Neural cell (in vitro differentiated cells): ENCODE data around the gene BTBD9. TPM values are rescaled to one million over a fixed set of nuclear protein-coding genes. Genes with fewer than 3 reads are reported as not detected.
A peak's percentile ranks its signal among the peaks of the same experiment; 100 is the strongest.

Experiments
- H2AFZ ChIP-seq: fragments of 200-600, 300-800 bp; sonication (generic), shearing (Covaris generic); 2 replicates; pipeline ENCODE4 v1.6.0; 2014; ENCODE audit warnings: low read depth, mild to moderate bottlenecking, antibody characterized with exemption, low read length, moderate library complexity
- H3F3A ChIP-seq: fragments of 200-600 bp; shearing (Covaris generic); 2 replicates; pipeline ENCODE4 v1.6.1; 2016; ENCODE audit warnings: mild to moderate bottlenecking, moderate library complexity, mixed read lengths, antibody characterized with exemption, low read length; ENCODE audit not compliant: insufficient read depth, poor library complexity, severe bottlenecking
- H3K27ac ChIP-seq: fragments of 200-600, 300-800 bp; sonication (generic), shearing (Covaris generic); 2 replicates; pipeline ENCODE4 v1.5.1; 2014; ENCODE audit warnings: mild to moderate bottlenecking, low read length, moderate library complexity
- H3K27me3 ChIP-seq: fragments of 300-800, 200-600 bp; sonication (generic), shearing (Covaris generic); 2 replicates; pipeline ENCODE4 v1.6.0; 2014; ENCODE audit warnings: mild to moderate bottlenecking, low read depth, low read length, moderate library complexity; ENCODE audit not compliant: insufficient read depth
- H3K36me3 ChIP-seq: fragments of 300-800, 200-600 bp; sonication (generic), shearing (Covaris generic); 2 replicates; pipeline ENCODE4 v1.5.1; 2014; ENCODE audit warnings: mild to moderate bottlenecking, antibody characterized with exemption, low read length, moderate library complexity; ENCODE audit not compliant: insufficient read depth
- H3K4me2 ChIP-seq: fragments of 300-800, 200-600 bp; sonication (generic), shearing (Covaris generic); 2 replicates; pipeline ENCODE4 v1.6.0; 2014; ENCODE audit warnings: mild to moderate bottlenecking, low read length
- H3K4me3 ChIP-seq: fragments of 300-800, 200-600 bp; sonication (generic), shearing (Covaris generic); 2 replicates; pipeline ENCODE4 v1.5.1; 2014; ENCODE audit warnings: mild to moderate bottlenecking, low read length, moderate library complexity
- H3K79me2 ChIP-seq: fragments of 200-600 bp; shearing (Covaris generic); replicated peaks from 2 replicates; pipeline ENCODE4 v1.6.0; 2014; ENCODE audit warnings: mild to moderate bottlenecking, low read length, moderate library complexity; ENCODE audit not compliant: insufficient read depth
- H3K9ac ChIP-seq: fragments of 300-800, 200-600 bp; sonication (generic), shearing (Covaris generic); 2 replicates; pipeline ENCODE4 v1.6.1; 2016; ENCODE audit warnings: mild to moderate bottlenecking, low read length, mixed read lengths
- H3K9me2 ChIP-seq: fragments of 200-600 bp; shearing (Covaris generic); 2 replicates; pipeline ENCODE4 v1.6.1; 2016; ENCODE audit warnings: mild to moderate bottlenecking, low read length, mixed read lengths; ENCODE audit not compliant: insufficient read depth
- H3K9me3 ChIP-seq: fragments of 200-600, 300-800 bp; sonication (generic), shearing (Covaris generic); 2 replicates; pipeline ENCODE4 v1.6.1; 2016; ENCODE audit warnings: mild to moderate bottlenecking, mixed run types, low read length, moderate library complexity, mixed read lengths
- H4K20me1 ChIP-seq: fragments of 200-600 bp; shearing (Covaris generic); 2 replicates; pipeline ENCODE4 v1.6.1; 2016; ENCODE audit warnings: mild to moderate bottlenecking, mixed run types; ENCODE audit not compliant: insufficient read depth
- EP300 ChIP-seq: fragments of 450-650 bp; conservative IDR thresholded peaks from 2 replicates; pipeline ENCODE4 v1.6.1; 2014; ENCODE audit warnings: antibody characterized with exemption, mild to moderate bottlenecking, moderate library complexity; ENCODE audit not compliant: poor library complexity, severe bottlenecking
- EZH2 ChIP-seq: fragments of 200-600, 300-800 bp; shearing (Covaris generic), sonication (generic); IDR thresholded peaks from 2 replicates; pipeline ENCODE4 v1.6.1; 2014; ENCODE audit warnings: antibody characterized with exemption, low read length, borderline replicate concordance, mild to moderate bottlenecking; ENCODE audit not compliant: insufficient read depth, poor library complexity, severe bottlenecking
- MXI1 ChIP-seq: fragments of 450-650 bp; conservative IDR thresholded peaks from 2 replicates; pipeline ENCODE4 v1.6.1; 2014; ENCODE audit warnings: antibody characterized with exemption, mild to moderate bottlenecking; ENCODE audit not compliant: poor library complexity, severe bottlenecking
- POLR2AphosphoS5 ChIP-seq: IDR thresholded peaks from 2 replicates; pipeline ENCODE4 v1.6.1; 2012
- RAD21 ChIP-seq: fragments of 450-650 bp; conservative IDR thresholded peaks from 2 replicates; pipeline ENCODE4 v1.6.1; 2014; ENCODE audit warnings: antibody characterized with exemption, mild to moderate bottlenecking, moderate library complexity
- SMC3 ChIP-seq: fragments of 450-650 bp; conservative IDR thresholded peaks from 2 replicates; pipeline ENCODE4 v1.6.1; 2014; ENCODE audit warnings: antibody characterized with exemption, mild to moderate bottlenecking, moderate library complexity; ENCODE audit not compliant: poor library complexity
- TAF1 ChIP-seq: IDR thresholded peaks from 2 replicates; pipeline ENCODE4 v1.6.1; 2012; ENCODE audit warnings: low read depth
- polyA plus RNA-seq: library from polyadenylated mRNA; depleted of rRNA; stranded (reverse); fragments of >200 nt; gene quantifications from 2 replicates; pipeline ENCODE4 v1.2.3, GENCODE V29; 2014
- TF ChIP-seq, protein P1 (sequence below): fragments of 450-650 bp; IDR thresholded peaks from 2 replicates; pipeline ENCODE4 v1.5.1; 2014; ENCODE audit warnings: antibody characterized with exemption, mild to moderate bottlenecking, moderate library complexity; ENCODE audit not compliant: poor library complexity, severe bottlenecking
- TF ChIP-seq, protein P2 (sequence below): IDR thresholded peaks from 2 replicates; pipeline ENCODE4 v1.6.1; 2012; ENCODE audit warnings: borderline replicate concordance

The BTBD9 gene
- polyA plus RNA-seq, 1 donor from 2014 or later, result 6.2 TPM

- no peaks in the 10 kb centered on the region for H3F3A ChIP-seq
- H3K9me3 ChIP-seq, result no peaks in the 10 kb centered on the region
- H3K27ac ChIP-seq, result no peak overlapping the region
- TF ChIP-seq POLR2AphosphoS5 (no peak), MXI1 (no peak), TAF1 (no peak), EZH2 (no peak), EP300 (no peak), SMC3 (no peak), RAD21 (no peak)
- TF ChIP-seq, protein P1, sequence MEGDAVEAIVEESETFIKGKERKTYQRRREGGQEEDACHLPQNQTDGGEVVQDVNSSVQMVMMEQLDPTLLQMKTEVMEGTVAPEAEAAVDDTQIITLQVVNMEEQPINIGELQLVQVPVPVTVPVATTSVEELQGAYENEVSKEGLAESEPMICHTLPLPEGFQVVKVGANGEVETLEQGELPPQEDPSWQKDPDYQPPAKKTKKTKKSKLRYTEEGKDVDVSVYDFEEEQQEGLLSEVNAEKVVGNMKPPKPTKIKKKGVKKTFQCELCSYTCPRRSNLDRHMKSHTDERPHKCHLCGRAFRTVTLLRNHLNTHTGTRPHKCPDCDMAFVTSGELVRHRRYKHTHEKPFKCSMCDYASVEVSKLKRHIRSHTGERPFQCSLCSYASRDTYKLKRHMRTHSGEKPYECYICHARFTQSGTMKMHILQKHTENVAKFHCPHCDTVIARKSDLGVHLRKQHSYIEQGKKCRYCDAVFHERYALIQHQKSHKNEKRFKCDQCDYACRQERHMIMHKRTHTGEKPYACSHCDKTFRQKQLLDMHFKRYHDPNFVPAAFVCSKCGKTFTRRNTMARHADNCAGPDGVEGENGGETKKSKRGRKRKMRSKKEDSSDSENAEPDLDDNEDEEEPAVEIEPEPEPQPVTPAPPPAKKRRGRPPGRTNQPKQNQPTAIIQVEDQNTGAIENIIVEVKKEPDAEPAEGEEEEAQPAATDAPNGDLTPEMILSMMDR, result no peak
- TF ChIP-seq, protein P2, sequence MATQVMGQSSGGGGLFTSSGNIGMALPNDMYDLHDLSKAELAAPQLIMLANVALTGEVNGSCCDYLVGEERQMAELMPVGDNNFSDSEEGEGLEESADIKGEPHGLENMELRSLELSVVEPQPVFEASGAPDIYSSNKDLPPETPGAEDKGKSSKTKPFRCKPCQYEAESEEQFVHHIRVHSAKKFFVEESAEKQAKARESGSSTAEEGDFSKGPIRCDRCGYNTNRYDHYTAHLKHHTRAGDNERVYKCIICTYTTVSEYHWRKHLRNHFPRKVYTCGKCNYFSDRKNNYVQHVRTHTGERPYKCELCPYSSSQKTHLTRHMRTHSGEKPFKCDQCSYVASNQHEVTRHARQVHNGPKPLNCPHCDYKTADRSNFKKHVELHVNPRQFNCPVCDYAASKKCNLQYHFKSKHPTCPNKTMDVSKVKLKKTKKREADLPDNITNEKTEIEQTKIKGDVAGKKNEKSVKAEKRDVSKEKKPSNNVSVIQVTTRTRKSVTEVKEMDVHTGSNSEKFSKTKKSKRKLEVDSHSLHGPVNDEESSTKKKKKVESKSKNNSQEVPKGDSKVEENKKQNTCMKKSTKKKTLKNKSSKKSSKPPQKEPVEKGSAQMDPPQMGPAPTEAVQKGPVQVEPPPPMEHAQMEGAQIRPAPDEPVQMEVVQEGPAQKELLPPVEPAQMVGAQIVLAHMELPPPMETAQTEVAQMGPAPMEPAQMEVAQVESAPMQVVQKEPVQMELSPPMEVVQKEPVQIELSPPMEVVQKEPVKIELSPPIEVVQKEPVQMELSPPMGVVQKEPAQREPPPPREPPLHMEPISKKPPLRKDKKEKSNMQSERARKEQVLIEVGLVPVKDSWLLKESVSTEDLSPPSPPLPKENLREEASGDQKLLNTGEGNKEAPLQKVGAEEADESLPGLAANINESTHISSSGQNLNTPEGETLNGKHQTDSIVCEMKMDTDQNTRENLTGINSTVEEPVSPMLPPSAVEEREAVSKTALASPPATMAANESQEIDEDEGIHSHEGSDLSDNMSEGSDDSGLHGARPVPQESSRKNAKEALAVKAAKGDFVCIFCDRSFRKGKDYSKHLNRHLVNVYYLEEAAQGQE, result no peak
- H3K36me3 ChIP-seq, result no peaks in the 10 kb centered on the region
- H3K9ac ChIP-seq, result no peak overlapping the region
- no peak overlapping the region for H3K4me2 ChIP-seq
- H4K20me1 ChIP-seq, result no peaks in the 10 kb centered on the region
- no peaks in the 10 kb centered on the region for H3K9me2 ChIP-seq
- H3K79me2 ChIP-seq, result no peaks in the 10 kb centered on the region
- no peak overlapping the region for H2AFZ ChIP-seq
- no peak overlapping the region for H3K4me3 ChIP-seq
- no peaks in the 10 kb centered on the region for H3K27me3 ChIP-seq
Measured at GRCh38 chr6:38188677-38189335, 450.9 kb downstream of the BTBD9 start.

- Histone ChIP-seq H3K4me2 (no peak overlapping the region), H3K79me2 (no peaks in the 10 kb centered on the region), H3K9ac (no peak overlapping the region), H3K4me3 (no peak overlapping the region), H3K36me3 (no peaks in the 10 kb centered on the region), H3K9me2 (no peaks in the 10 kb centered on the region), H3K27me3 (no peaks in the 10 kb centered on the region), H4K20me1 (no peaks in the 10 kb centered on the region), H3K9me3 (no peaks in the 10 kb centered on the region), H3K27ac (peak overlapping the region; percentile 28), H2AFZ (no peak overlapping the region), H3F3A (no peaks in the 10 kb centered on the region)
- no peak for TF ChIP-seq EZH2
- TF ChIP-seq, protein P2, result peak; percentile 72
Measured at GRCh38 chr6:38187811-38188590, 451.7 kb downstream of the BTBD9 start.
